ENCODE results near the gene IFT122. TPM values are rescaled to one million over a fixed set of nuclear protein-coding genes. Genes with fewer than 3 reads are reported as not detected.

Gene IFT122
- total and polyA plus RNA-seq, 2 donors from 2014 or later = 18.4 to 59.2 TPM

- no peaks in the 10 kb centered on the region for H3K9me3 ChIP-seq (ENCODE audit: control insufficient read depth in 2 of 3, insufficient read depth in 1 of 3, low read length in 3 of 3)
- no peak overlapping the region for H3K27ac ChIP-seq (ENCODE audit: low read depth in 2 of 2, low read length in 2 of 2)
- peaks cover 0 to 6% (median 0%) of the 10 kb centered on the region in 3 donors for H3K4me1 ChIP-seq (ENCODE audit: control insufficient read depth in 2 of 3, insufficient read depth in 2 of 3, low read depth in 1 of 3, low read length in 3 of 3)
- no peak overlapping the region for H3K4me3 ChIP-seq (ENCODE audit: low read length in 3 of 3)
- H3K36me3 ChIP-seq (ENCODE audit: control insufficient read depth in 2 of 3, insufficient read depth in 3 of 3, low read length in 3 of 3) = no peaks in the 10 kb centered on the region
- DNase-seq (no peak), FAIRE-seq (no peak)
- intact Hi-C loops (cut with DNase I) = no loop called here
- TF ChIP-seq CTCF (IDR thresholded peaks at IDR 0.05; ENCODE audit: borderline replicate concordance, extremely low read depth, insufficient read depth) = no peak
- H3K9ac ChIP-seq (ENCODE audit: low read length in 3 of 3) = no peak overlapping the region
- H3K27me3 ChIP-seq (ENCODE audit: control insufficient read depth, insufficient read depth, low read length) = no peaks in the 10 kb centered on the region
Measured at GRCh38 chr3:129553171-129553570, 113.1 kb downstream of the IFT122 start.

- Histone ChIP-seq H3K27me3 (ENCODE audit: control insufficient read depth, insufficient read depth, low read length) (no peaks in the 10 kb centered on the region), H3K4me3 (ENCODE audit: low read length in 3 of 3) (no peak overlapping the region), H3K36me3 (ENCODE audit: control insufficient read depth in 2 of 3, insufficient read depth in 3 of 3, low read length in 3 of 3) (no peaks in the 10 kb centered on the region), H3K27ac (ENCODE audit: low read depth in 2 of 2, low read length in 2 of 2) (no peak overlapping the region), H3K9ac (ENCODE audit: low read length in 3 of 3) (no peak overlapping the region), H3K4me1 (ENCODE audit: control insufficient read depth in 2 of 3, insufficient read depth in 2 of 3, low read depth in 1 of 3, low read length in 3 of 3) (peaks cover 0 to 6% (median 0%) of the 10 kb centered on the region in 3 donors), H3K9me3 (ENCODE audit: control insufficient read depth in 2 of 3, insufficient read depth in 1 of 3, low read length in 3 of 3) (no peaks in the 10 kb centered on the region)
- TF ChIP-seq CTCF (IDR thresholded peaks at IDR 0.05; ENCODE audit: borderline replicate concordance, extremely low read depth, insufficient read depth) = no peak
- intact Hi-C loops (cut with DNase I) = no loop called here
- DNase-seq = no peak
- FAIRE-seq = no peak
Measured at GRCh38 chr3:129553719-129554118, 113.7 kb downstream of the IFT122 start.

- no peak for FAIRE-seq
Measured at GRCh38 chr3:129554356-129555152, 114.5 kb downstream of the IFT122 start.

More at GRCh38 chr3:129554356-129555152, 114.5 kb downstream of the IFT122 start:
- H3K4me3 ChIP-seq (ENCODE audit: low read length in 3 of 3) = no peak overlapping the region
- peak overlapping the region in 1 of 2 donors; percentile 27 for H3K27ac ChIP-seq (ENCODE audit: low read depth in 2 of 2, low read length in 2 of 2)
- no peaks in the 10 kb centered on the region for H3K36me3 ChIP-seq (ENCODE audit: control insufficient read depth in 2 of 3, insufficient read depth in 3 of 3, low read length in 3 of 3)
- no peak overlapping the region for H3K9ac ChIP-seq (ENCODE audit: low read length in 3 of 3)
- H3K9me3 ChIP-seq (ENCODE audit: control insufficient read depth in 2 of 3, insufficient read depth in 1 of 3, low read length in 3 of 3) = no peaks in the 10 kb centered on the region
- TF ChIP-seq CTCF (IDR thresholded peaks at IDR 0.05; ENCODE audit: borderline replicate concordance, extremely low read depth, insufficient read depth) = no peak
- peaks cover 0 to 6% (median 3%) of the 10 kb centered on the region in 3 donors for H3K4me1 ChIP-seq (ENCODE audit: control insufficient read depth in 2 of 3, insufficient read depth in 2 of 3, low read depth in 1 of 3, low read length in 3 of 3)
- DNase-seq = no peak
- H3K27me3 ChIP-seq (ENCODE audit: control insufficient read depth, insufficient read depth, low read length) = no peaks in the 10 kb centered on the region
- intact Hi-C loops (cut with DNase I) = no loop called here
